ENCODE results near the gene CASS4. TPM values are rescaled to one million over a fixed set of nuclear protein-coding genes. Genes with fewer than 3 reads are reported as not detected.

Gene CASS4
- total RNA-seq, 1 experiment from 2014 or later = not detected

DNA sequence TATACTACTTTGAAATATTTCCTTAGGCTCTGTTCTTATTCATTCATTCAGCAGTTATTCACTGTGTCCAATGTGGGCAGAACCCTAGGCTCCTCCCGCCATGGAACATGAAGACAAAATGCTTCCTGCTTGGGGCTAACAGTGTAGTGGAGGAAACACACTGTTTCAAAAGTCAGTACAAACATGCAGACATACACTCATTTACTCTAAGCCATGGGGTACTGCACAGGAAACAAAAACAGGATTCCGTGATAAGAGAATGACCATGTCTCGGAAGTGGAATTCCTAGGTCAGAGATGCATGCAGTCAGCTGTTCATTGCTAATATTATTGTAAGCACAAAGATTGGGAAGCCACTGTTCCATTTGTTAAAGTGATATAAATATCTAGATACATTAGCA, 94.0 kb downstream of the CASS4 start:
- Histone ChIP-seq H4K91ac (ENCODE audit: insufficient read length, low read depth, low read length) (no peak overlapping the region), H3K23ac (ENCODE audit: insufficient read length, low read depth, low read length) (no peak overlapping the region), H3K23me2 (ENCODE audit: insufficient read length, low read depth, low read length, poor library complexity, severe bottlenecking) (no peaks in the 10 kb centered on the region), H3K4me1 (ENCODE audit: insufficient read depth, low read length) (no peaks in the 10 kb centered on the region), H3K79me1 (ENCODE audit: insufficient read depth, low read depth, low read length, poor library complexity, severe bottlenecking) (peaks cover 3% of the 10 kb centered on the region), H2BK12ac (ENCODE audit: insufficient read length, low read depth, low read length) (no peak overlapping the region), H3T11ph (ENCODE audit: low read length) (no peak overlapping the region), H2BK120ac (ENCODE audit: low read depth, low read length, poor library complexity, severe bottlenecking) (no peak overlapping the region), H3K27me3 (ENCODE audit: insufficient read depth, low read length) (no peaks in the 10 kb centered on the region), H3K4ac (ENCODE audit: low read depth, low read length) (no peak overlapping the region), H2BK5ac (ENCODE audit: insufficient read length, low read length) (no peak overlapping the region), H4K8ac (replicated peaks; ENCODE audit: insufficient read length, low read depth, low read length) (no peak overlapping the region), H2BK15ac (ENCODE audit: low read depth, low read length) (no peak overlapping the region), H3K56ac (ENCODE audit: insufficient read length, low read depth, low read length) (no peak overlapping the region), H4K5ac (ENCODE audit: insufficient read length, low read depth, low read length) (no peak overlapping the region), H3K14ac (ENCODE audit: insufficient read depth, low read length) (no peak overlapping the region), H3K79me2 (ENCODE audit: insufficient read depth, low read length) (no peaks in the 10 kb centered on the region), H3K9ac (ENCODE audit: extremely low read depth, insufficient read length, low read length) (no peak overlapping the region), H3K4me2 (ENCODE audit: insufficient read depth, insufficient read length, low read length) (no peak overlapping the region), H2AFZ (ENCODE audit: low read length) (no peak overlapping the region), H2BK20ac (ENCODE audit: low read depth, low read length, poor library complexity, severe bottlenecking) (no peak overlapping the region), H2AK5ac (ENCODE audit: insufficient read length, low read length) (no peak overlapping the region), H4K20me1 (ENCODE audit: control insufficient read depth, insufficient read depth, insufficient read length) (no peaks in the 10 kb centered on the region), H3K9me3 (ENCODE audit: control insufficient read depth, low read depth, low read length) (no peaks in the 10 kb centered on the region), H3K18ac (ENCODE audit: insufficient read length, low read depth, low read length) (no peak overlapping the region), H3K27ac (ENCODE audit: insufficient read length, low read depth, low read length) (no peak overlapping the region)
- H3K27me3 Mint-ChIP-seq (ENCODE audit: low read depth) = no peaks in the 10 kb centered on the region
- H3K36me3 Mint-ChIP-seq (ENCODE audit: insufficient read depth in 1 of 3, low read depth in 3 of 3) = no peaks in the 10 kb centered on the region
- DNase-seq = no peak
- TF ChIP-seq, protein P1, sequence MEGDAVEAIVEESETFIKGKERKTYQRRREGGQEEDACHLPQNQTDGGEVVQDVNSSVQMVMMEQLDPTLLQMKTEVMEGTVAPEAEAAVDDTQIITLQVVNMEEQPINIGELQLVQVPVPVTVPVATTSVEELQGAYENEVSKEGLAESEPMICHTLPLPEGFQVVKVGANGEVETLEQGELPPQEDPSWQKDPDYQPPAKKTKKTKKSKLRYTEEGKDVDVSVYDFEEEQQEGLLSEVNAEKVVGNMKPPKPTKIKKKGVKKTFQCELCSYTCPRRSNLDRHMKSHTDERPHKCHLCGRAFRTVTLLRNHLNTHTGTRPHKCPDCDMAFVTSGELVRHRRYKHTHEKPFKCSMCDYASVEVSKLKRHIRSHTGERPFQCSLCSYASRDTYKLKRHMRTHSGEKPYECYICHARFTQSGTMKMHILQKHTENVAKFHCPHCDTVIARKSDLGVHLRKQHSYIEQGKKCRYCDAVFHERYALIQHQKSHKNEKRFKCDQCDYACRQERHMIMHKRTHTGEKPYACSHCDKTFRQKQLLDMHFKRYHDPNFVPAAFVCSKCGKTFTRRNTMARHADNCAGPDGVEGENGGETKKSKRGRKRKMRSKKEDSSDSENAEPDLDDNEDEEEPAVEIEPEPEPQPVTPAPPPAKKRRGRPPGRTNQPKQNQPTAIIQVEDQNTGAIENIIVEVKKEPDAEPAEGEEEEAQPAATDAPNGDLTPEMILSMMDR (conservative IDR thresholded peaks at IDR 0.05) = no peak
- no CpG with 5 or more reads among the region's 3 CpGs for WGBS (ENCODE audit: extremely low coverage, insufficient read length, low lambda C conversion rate)
- H3K4me3 Mint-ChIP-seq = no peak overlapping the region
- peaks cover 2 to 3% of the 10 kb centered on the region in 2 experiments; a peak in 2 of 4 replicates for H3K4me1 Mint-ChIP-seq
- H3K27ac Mint-ChIP-seq = no peak overlapping the region
- no peaks in the 10 kb centered on the region for H3K9me3 Mint-ChIP-seq

Other genes starting within 250 kb of the CASS4 start
- gene MC3R, start 163.5 kb upstream of the CASS4 start, total RNA-seq (2021) = not detected in 2 replicates
- gene FAM210B, start 53.3 kb upstream of the CASS4 start, total RNA-seq (2021) = 24.2 and 25.4 TPM in 2 replicates
- 81.9 and 86.8 TPM in 2 replicates for gene AURKA, start 20.0 kb upstream of the CASS4 start, total RNA-seq (2021)
- 71.7 and 72.9 TPM in 2 replicates for gene CSTF1, start 19.6 kb upstream of the CASS4 start, total RNA-seq (2021)
- gene RTF2, start 56.4 kb downstream of the CASS4 start, total RNA-seq (2021) = 57.2 and 62.6 TPM in 2 replicates
- gene FAM209A, start 112.5 kb downstream of the CASS4 start, total RNA-seq (2021) = 0.24 TPM in 1 of 2 replicates, not detected in the other
- gene FAM209B, start 121.0 kb downstream of the CASS4 start, total RNA-seq (2021) = 0.33 and 0.92 TPM in 2 replicates
- 22.5 and 24.3 TPM in 2 replicates for gene TFAP2C, start 217.0 kb downstream of the CASS4 start, total RNA-seq (2021)